Epithelial cell of proximal tubule (primary cell): ENCODE measurements around the gene SPAG5. TPM values are rescaled to one million over a fixed set of nuclear protein-coding genes. Genes with fewer than 3 reads are reported as not detected.

Experiments
- DNase-seq: peaks from one replicate; pipeline ENCODE4 v3.0.0-alpha.2; 2011; ENCODE audit warnings: low read depth
- H3K4me3 ChIP-seq: 2 replicates; pipeline ENCODE4 v1.5.1; 2011; ENCODE audit warnings: low read depth, mild to moderate bottlenecking, low read length
- total RNA-seq: library from RNA; depleted of rRNA; stranded (reverse); fragments of >200 nt; gene quantifications from 2 replicates; pipeline ENCODE4 v1.2.3, GENCODE V29; 2015
- TF ChIP-seq, protein P1 (sequence below): conservative IDR thresholded peaks from 2 replicates; pipeline ENCODE4 v1.5.1; 2012; ENCODE audit warnings: low read depth, mild to moderate bottlenecking, low read length

SPAG5 gene
- total RNA-seq, 1 donor from 2014 or later, result 104 TPM

DNA sequence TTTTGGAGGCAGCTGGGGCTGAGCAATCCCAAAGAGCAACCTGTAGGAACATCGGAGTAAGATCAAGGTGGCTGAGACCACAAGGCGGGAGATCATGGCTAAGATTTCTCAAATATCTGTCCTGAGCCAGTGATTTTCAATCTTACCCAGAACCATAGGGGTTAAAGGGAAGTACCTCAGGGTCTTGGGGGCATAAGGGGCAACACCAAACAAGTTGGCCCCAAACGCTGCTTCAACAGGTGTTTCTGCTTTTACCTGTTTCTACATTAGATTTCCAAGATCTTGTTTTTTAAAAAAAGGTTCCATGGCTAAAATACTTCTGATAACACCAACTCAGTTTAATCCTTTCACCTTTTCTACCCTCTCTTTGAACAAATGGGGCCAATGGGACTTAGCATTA is 43.8 kb downstream of the SPAG5 start:
- no peak for DNase-seq
- TF ChIP-seq, protein P1, sequence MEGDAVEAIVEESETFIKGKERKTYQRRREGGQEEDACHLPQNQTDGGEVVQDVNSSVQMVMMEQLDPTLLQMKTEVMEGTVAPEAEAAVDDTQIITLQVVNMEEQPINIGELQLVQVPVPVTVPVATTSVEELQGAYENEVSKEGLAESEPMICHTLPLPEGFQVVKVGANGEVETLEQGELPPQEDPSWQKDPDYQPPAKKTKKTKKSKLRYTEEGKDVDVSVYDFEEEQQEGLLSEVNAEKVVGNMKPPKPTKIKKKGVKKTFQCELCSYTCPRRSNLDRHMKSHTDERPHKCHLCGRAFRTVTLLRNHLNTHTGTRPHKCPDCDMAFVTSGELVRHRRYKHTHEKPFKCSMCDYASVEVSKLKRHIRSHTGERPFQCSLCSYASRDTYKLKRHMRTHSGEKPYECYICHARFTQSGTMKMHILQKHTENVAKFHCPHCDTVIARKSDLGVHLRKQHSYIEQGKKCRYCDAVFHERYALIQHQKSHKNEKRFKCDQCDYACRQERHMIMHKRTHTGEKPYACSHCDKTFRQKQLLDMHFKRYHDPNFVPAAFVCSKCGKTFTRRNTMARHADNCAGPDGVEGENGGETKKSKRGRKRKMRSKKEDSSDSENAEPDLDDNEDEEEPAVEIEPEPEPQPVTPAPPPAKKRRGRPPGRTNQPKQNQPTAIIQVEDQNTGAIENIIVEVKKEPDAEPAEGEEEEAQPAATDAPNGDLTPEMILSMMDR, result no peak
- no peak overlapping the region for H3K4me3 ChIP-seq

DNA sequence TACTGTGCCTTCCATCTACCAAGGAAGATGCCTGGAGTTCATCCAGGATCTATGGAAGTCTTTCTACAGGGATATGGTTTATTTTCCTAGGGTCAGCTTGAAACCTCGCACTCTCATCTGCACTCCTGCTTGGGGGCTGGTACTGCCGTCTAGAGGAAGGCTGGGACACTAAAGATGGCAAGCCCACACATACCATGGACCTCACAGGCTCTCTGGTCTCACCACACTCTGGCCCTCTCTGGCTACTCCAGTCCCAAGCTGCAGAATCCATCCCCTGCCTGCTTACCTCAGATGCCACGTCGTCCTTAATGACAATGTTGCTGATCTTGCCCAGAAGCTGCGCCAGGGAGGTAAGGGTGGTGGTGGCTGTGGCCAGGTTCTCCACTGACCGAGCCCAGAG is 44.3 kb downstream of the SPAG5 start:
- no peak overlapping the region for H3K4me3 ChIP-seq
- no peak for DNase-seq
- TF ChIP-seq, protein P1, result no peak

DNA sequence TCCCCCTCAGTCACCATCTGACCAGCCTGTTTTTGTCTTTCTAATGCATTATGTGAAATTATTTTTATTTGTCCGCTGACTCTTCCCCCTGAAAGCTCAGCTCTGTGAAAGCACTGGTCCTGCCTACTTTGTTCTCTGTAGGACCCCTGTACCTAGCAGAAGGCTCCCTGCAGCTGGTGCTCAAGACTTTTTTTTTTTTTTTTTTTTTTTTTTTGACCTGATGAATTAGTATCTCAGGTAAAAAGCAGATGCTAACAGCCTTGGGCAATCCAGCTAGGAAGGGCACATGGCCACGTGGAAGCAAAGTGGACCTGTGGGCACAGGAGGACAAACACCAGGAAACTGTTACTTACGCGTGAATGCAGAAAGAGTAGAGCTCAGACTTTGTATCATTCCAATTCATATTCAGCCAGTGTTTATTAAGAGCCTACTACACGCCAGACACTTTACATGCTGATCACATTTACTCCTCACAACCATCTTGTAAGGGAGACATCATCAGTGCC is 45.8 kb downstream of the SPAG5 start:
- no peak overlapping the region for H3K4me3 ChIP-seq
- TF ChIP-seq, protein P1, result no peak
- no peak for DNase-seq

DNA sequence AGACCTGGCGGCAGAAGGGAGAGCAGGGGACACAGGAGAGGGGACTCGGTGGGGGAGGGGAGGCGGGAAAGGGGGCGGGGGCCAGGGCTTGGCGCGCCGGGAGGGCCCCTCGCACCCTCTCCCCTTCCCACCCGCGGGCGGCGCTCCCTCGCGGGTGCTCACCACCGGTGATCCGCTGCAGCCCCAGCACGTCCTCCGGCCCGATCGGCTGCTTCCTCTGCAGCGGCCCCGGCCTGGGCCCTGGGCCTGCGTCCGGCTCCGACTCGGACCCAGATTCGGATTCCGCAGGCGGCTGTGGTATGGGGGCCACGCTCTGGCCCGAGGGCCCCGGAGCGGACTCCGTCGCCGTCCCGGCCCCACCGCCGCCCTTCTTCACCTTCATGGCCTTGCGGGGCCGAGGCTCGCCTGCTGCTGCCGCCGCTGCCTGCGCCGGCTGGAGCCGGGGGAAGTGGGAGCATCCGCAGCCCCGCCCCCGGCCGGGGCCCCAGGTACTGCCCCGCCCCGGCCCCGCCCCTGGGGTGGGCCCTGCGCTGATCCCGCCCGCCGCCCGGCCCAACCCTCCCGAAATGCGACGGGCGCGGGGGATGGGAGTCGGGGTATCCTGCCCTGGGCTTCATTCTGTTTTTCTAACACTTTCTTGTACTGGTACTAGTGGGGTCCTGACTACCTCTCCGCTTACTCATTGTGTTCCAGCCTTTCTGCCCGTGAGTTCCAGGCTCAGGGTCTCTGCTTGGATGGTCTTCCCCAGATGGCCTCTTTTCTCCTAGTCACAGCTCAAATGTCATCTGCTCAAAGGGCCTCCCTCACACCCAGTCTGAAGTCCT is 46.4 kb downstream of the SPAG5 start, which contains the start of gene UNC119:
TSS of gene UNC119 (minus strand) at position 449 of the 824 bp plus-strand sequence. CDS start at position 382, 67 bp downstream.
- TF ChIP-seq, protein P1, result no peak
- DNase-seq, result no peak
- H3K4me3 ChIP-seq, result peak within 1 kb of the TSS; percentile 73

DNA sequence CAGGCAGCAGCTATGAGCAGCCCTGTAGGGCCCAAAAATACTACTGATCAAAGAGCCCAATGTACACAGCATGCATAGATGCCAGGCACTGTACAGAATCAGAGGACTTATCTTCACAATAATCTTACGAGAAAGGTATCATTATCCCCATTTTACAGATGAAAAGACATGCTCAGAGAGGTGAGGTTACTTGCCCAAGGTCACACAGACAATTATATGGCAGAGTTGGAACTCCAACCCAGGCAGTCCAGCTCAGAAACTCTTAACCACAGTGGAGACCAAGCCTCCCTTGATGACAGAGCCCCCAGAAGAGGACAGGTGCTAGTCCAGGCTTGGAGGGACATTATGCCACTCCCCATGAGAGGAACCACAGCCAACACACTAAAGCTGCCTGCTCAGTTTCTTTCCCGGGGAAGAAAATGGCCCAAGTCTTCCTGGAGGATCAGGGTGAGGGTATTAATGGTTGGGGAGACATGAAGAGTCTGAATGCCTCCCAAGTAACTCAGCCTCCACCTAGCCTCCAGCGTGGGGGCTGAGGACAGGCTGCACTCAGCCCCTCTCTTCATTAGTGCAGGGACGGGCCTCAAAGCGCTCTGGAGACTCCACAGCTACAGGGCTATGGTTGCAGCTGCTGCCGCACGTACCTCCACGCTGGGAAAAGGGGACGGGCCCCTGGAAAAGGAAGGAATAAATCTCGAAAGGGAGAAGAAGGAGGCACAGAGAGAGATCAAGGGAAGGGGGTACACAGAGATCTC is 47.2 kb downstream of the SPAG5 start:
- H3K4me3 ChIP-seq, result peak overlapping the region; percentile 73
- TF ChIP-seq, protein P1, result no peak
- no peak for DNase-seq

DNA sequence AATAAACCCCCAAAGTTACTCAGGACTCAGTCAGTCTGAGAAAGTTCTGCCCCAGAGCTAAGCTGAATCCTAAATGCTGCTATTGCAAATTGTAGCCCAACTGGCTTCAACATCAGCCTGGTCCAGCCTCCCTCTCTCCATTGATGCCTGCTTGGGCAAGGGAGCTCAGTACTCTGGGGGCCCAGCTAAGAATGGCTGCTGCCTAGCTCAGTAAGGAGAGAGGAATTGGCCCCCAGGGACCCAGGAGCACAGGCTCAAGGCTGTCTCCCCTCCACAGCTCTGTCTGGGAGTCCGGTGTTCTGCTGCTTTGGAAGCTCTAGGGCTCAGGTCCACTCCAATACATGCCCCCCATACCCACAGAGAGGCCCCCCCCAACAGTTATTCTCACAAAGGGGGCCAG is 48.0 kb downstream of the SPAG5 start:
- no peak for DNase-seq
- no peak overlapping the region for H3K4me3 ChIP-seq
- TF ChIP-seq, protein P1, result no peak
